ENCODE measurements around the gene PHYHD1.

Gene PHYHD1

GRCh38 chr9:128902351-128903078, 18.3 kb upstream of the PHYHD1 start:
- TF ChIP-seq CTCF (IDR thresholded peaks at IDR 0.05; ENCODE audit: insufficient read depth, low read length, missing control alignments), result no peak
- DNase-seq (ENCODE audit: low read depth, low spot score), result no peak
- ChIA-PET CTCF (interaction anchor here (1.1 kb wide), 1 partner anchor 9 kb away, joined by 3 read pairs; no protein-coding TSS in a partner anchor), POLR2A (interaction anchor here (0.9 to 1.0 kb wide), 2 partner anchors 14 to 20 kb away, joined by 3 read pairs; no protein-coding TSS in a partner anchor)
- no peak overlapping the region for H3K4me3 ChIP-seq (ENCODE audit: low read depth, low read length)

GRCh38 chr9:128903079-128903461, 17.7 kb upstream of the PHYHD1 start:
- no peak for DNase-seq (ENCODE audit: low read depth, low spot score)

GRCh38 chr9:128903871-128904620, 16.7 kb upstream of the PHYHD1 start:
- POLR2A ChIA-PET, result interaction anchor here (1.2 kb wide), 1 partner anchor 8 kb away, joined by 4 read pairs; no protein-coding TSS in a partner anchor
- CTCF ChIA-PET, result interaction anchor here (1.1 kb wide), 1 partner anchor 42 kb away, joined by 3 read pairs; no protein-coding TSS in a partner anchor
- DNase-seq (ENCODE audit: low read depth, low spot score), result no peak
- H3K4me3 ChIP-seq (ENCODE audit: low read depth, low read length), result no peak overlapping the region
- TF ChIP-seq CTCF (IDR thresholded peaks at IDR 0.05; ENCODE audit: insufficient read depth, low read length, missing control alignments), result no peak

More at GRCh38 chr9:128903079-128903461, 17.7 kb upstream of the PHYHD1 start:
- H3K4me3 ChIP-seq (ENCODE audit: low read depth, low read length), result no peak overlapping the region
- ChIA-PET CTCF (interaction anchor here (1.1 kb wide), 1 partner anchor 8 kb away, joined by 3 read pairs; no protein-coding TSS in a partner anchor), POLR2A (interaction anchor here (0.9 kb wide), 1 partner anchor 21 kb away, joined by 3 read pairs; no protein-coding TSS in a partner anchor)
- no peak for TF ChIP-seq CTCF (IDR thresholded peaks at IDR 0.05; ENCODE audit: insufficient read depth, low read length, missing control alignments)

GRCh38 chr9:128905964-128906363, 14.8 kb upstream of the PHYHD1 start:
- no peak for TF ChIP-seq CTCF (IDR thresholded peaks at IDR 0.05; ENCODE audit: insufficient read depth, low read length, missing control alignments)
- POLR2A ChIA-PET, result no interaction called here
- CTCF ChIA-PET, result interaction anchor here (1.0 to 1.5 kb wide), 3 partner anchors 22 to 43 kb away, joined by 3 to 5 read pairs (median 3); no protein-coding TSS in a partner anchor
- H3K4me3 ChIP-seq (ENCODE audit: low read depth, low read length), result no peak overlapping the region
- DNase-seq (ENCODE audit: low read depth, low spot score), result no peak

- H3K4me3 ChIP-seq (ENCODE audit: low read depth, low read length), result no peak overlapping the region
- CTCF ChIA-PET, result interaction anchor here (1.5 kb wide), 2 partner anchors 21 to 26 kb away, joined by 3 to 5 read pairs; no protein-coding TSS in a partner anchor
- DNase-seq (ENCODE audit: low read depth, low spot score), result no peak
- POLR2A ChIA-PET, result no interaction called here
- no peak for TF ChIP-seq CTCF (IDR thresholded peaks at IDR 0.05; ENCODE audit: insufficient read depth, low read length, missing control alignments)
Measured at GRCh38 chr9:128906741-128907140, 14.0 kb upstream of the PHYHD1 start.
